Skin epidermis (tissue), 12 donors: ENCODE data around the gene ELMO1.

ENCODE experiments used
- H3K27ac ChIP-seq, 21 experiments: fragments of 200-600 bp; sonication (generic) in 11 of 21; one replicate each; pipeline ENCODE4 v1.5.0; 2020; ENCODE audit warnings: mild to moderate bottlenecking in 3 of 21, inconsistent platforms in 2 of 21, moderate library complexity in 2 of 21
- H3K4me3 ChIP-seq, 7 experiments: fragments of 200-600 bp; sonication (generic) in 2 of 7; one replicate each; pipeline ENCODE4 v1.5.0; 2020; ENCODE audit warnings: inconsistent platforms in 2 of 7, mild to moderate bottlenecking in 2 of 7, moderate library complexity in 1 of 7

The ELMO1 gene

GRCh38 chr7:36898186-36898585, 550.5 kb downstream of the ELMO1 start:
- no peak overlapping the region for H3K27ac ChIP-seq
- no peak overlapping the region for H3K4me3 ChIP-seq

GRCh38 chr7:36896956-36897590, 551.6 kb downstream of the ELMO1 start:
- no peak overlapping the region for H3K4me3 ChIP-seq

GRCh38 chr7:36896418-36896817, 552.2 kb downstream of the ELMO1 start:
- Histone ChIP-seq H3K4me3 (no peak overlapping the region), H3K27ac (no peak overlapping the region)

More at GRCh38 chr7:36896956-36897590, 551.6 kb downstream of the ELMO1 start:
- no peak overlapping the region for H3K27ac ChIP-seq

- Histone ChIP-seq H3K4me3 (no peak overlapping the region), H3K27ac (no peak overlapping the region)
These were observed 553.5 kb downstream of the ELMO1 start for GRCh38 chr7:36895192-36895591.

- Histone ChIP-seq H3K4me3 (no peak overlapping the region), H3K27ac (no peak overlapping the region)
These were observed 554.5 kb downstream of the ELMO1 start for GRCh38 chr7:36894190-36894589.

GRCh38 chr7:36889182-36889581, 559.5 kb downstream of the ELMO1 start:
- Histone ChIP-seq H3K27ac (no peak overlapping the region), H3K4me3 (no peak overlapping the region)

GRCh38 chr7:36887969-36888368, 560.7 kb downstream of the ELMO1 start:
- Histone ChIP-seq H3K27ac (no peak overlapping the region), H3K4me3 (no peak overlapping the region)

GRCh38 chr7:36887233-36887632, 561.4 kb downstream of the ELMO1 start:
- H3K4me3 ChIP-seq: no peak overlapping the region

GRCh38 chr7:36884910-36885309, 563.8 kb downstream of the ELMO1 start:
- Histone ChIP-seq H3K27ac (no peak overlapping the region), H3K4me3 (no peak overlapping the region)

More at GRCh38 chr7:36887233-36887632, 561.4 kb downstream of the ELMO1 start:
- H3K27ac ChIP-seq: no peak overlapping the region

GRCh38 chr7:36884351-36884750, 564.3 kb downstream of the ELMO1 start:
- H3K4me3 ChIP-seq: no peak overlapping the region
- no peak overlapping the region for H3K27ac ChIP-seq

GRCh38 chr7:36881233-36881874, 567.3 kb downstream of the ELMO1 start:
- Histone ChIP-seq H3K27ac (peak overlapping the region in 7 of 21 experiments; percentile 5 to 75 (median 25)), H3K4me3 (no peak overlapping the region)

GRCh38 chr7:36880108-36880507, 568.6 kb downstream of the ELMO1 start:
- H3K27ac ChIP-seq: no peak overlapping the region
- no peak overlapping the region for H3K4me3 ChIP-seq

GRCh38 chr7:36879021-36879420, 569.6 kb downstream of the ELMO1 start:
- Histone ChIP-seq H3K4me3 (no peak overlapping the region), H3K27ac (no peak overlapping the region)

- no peak overlapping the region for H3K4me3 ChIP-seq
- no peak overlapping the region for H3K27ac ChIP-seq
These were observed 570.4 kb downstream of the ELMO1 start for GRCh38 chr7:36878288-36878687.

- Histone ChIP-seq H3K4me3 (no peak overlapping the region), H3K27ac (no peak overlapping the region)
These were observed 572.9 kb downstream of the ELMO1 start for GRCh38 chr7:36875794-36876193.

GRCh38 chr7:36874041-36874440, 574.6 kb downstream of the ELMO1 start:
- no peak overlapping the region for H3K4me3 ChIP-seq
- H3K27ac ChIP-seq: no peak overlapping the region

- Histone ChIP-seq H3K4me3 (no peak overlapping the region), H3K27ac (no peak overlapping the region)
These were observed 576.8 kb downstream of the ELMO1 start for GRCh38 chr7:36871863-36872262.

- no peak overlapping the region for H3K27ac ChIP-seq
- H3K4me3 ChIP-seq: no peak overlapping the region
These were observed 577.3 kb downstream of the ELMO1 start for GRCh38 chr7:36871355-36871738.

- Histone ChIP-seq H3K27ac (no peak overlapping the region), H3K4me3 (no peak overlapping the region)
These were observed 577.9 kb downstream of the ELMO1 start for GRCh38 chr7:36870625-36871354.

GRCh38 chr7:36868727-36869411, 579.8 kb downstream of the ELMO1 start:
- no peak overlapping the region for H3K27ac ChIP-seq

More at GRCh38 chr7:36868727-36869411, 579.8 kb downstream of the ELMO1 start:
- H3K4me3 ChIP-seq: no peak overlapping the region
